Gastrocnemius medialis (tissue), 4 donors: ENCODE results near the gene VTCN1. TPM values are rescaled to one million over a fixed set of nuclear protein-coding genes. Genes with fewer than 3 reads are reported as not detected.

Experiments
- ATAC-seq, 2 donors: fragments of 150-250 bp; one replicate each; pipeline ENCODE4 v1.9.1; 2016
- DNase-seq, 2 donors: peaks; one replicate each; pipeline ENCODE4 v3.0.0-alpha.2; 2019
- H3K27ac ChIP-seq, 4 donors: fragments of 200-600 bp; sonication (generic); 1 replicate in 1 of 4; 2 replicates in 3 of 4; pipeline ENCODE4 v1.5.1; 2016 to 2018; ENCODE audit warnings: mild to moderate bottlenecking in 2 of 4, moderate library complexity in 1 of 4
- H3K27me3 ChIP-seq, 3 donors: fragments of 200-600 bp; sonication (generic) in 2 of 3; 1 replicate in 1 of 3; 2 replicates in 2 of 3; pipeline versions ENCODE4 v1.5.1 to v1.6.0; 2016 to 2019; ENCODE audit warnings: mild to moderate bottlenecking in 1 of 3, moderate library complexity in 1 of 3
- H3K36me3 ChIP-seq, 2 donors: fragments of 200-600 bp; sonication (generic) in 1 of 2; one replicate each; pipeline ENCODE4 v1.5.1; 2017 to 2018
- H3K4me1 ChIP-seq, 2 donors: fragments of 200-600 bp; sonication (generic) in 1 of 2; one replicate each; pipeline ENCODE4 v1.5.1; 2016 to 2017; ENCODE audit warnings: mild to moderate bottlenecking in 2 of 2
- H3K4me3 ChIP-seq, 4 donors: fragments of 200-600 bp; sonication (generic) in 3 of 4; 1 replicate in 1 of 4; 2 replicates in 3 of 4; pipeline ENCODE4 v1.5.1; 2016 to 2019; ENCODE audit warnings: mild to moderate bottlenecking in 2 of 4
- H3K9me3 ChIP-seq, 3 donors: fragments of 200-600 bp; sonication (generic) in 2 of 3; 1 replicate in 1 of 3; 2 replicates in 2 of 3; pipeline ENCODE4 v1.5.1; 2016 to 2019
- POLR2A ChIP-seq, 2 donors: fragments of 450-650 bp; IDR thresholded peaks; one replicate each; pipeline ENCODE4 v1.6.1; 2017; ENCODE audit warnings: antibody characterized with exemption in 2 of 2, mild to moderate bottlenecking in 2 of 2, moderate library complexity in 2 of 2
- in situ Hi-C, 4 donors: fragments of 200-750 bp; cut with MboI; loops; one replicate each; pipeline versions ENCODE4 v1.15.0 to v1.8.0; 2017; ENCODE audit warnings: low sequenced_read_pairs in 4 of 4
- intact Hi-C: fragments of 100-400 bp; cut with DNase I; formaldehyde crosslinking; loops from one replicate; pipeline ENCODE4 v1.15.1; 2023; ENCODE audit warnings: low total_unique reads
- microRNA counts, 2 donors: library from miRNA; unstranded; fragments of <30 nt; microRNA quantifications; one replicate each; lab custom pipeline; 2016
- microRNA-seq, 2 donors: library from miRNA; unstranded; fragments of <30 nt; microRNA quantifications; one replicate each; pipeline ENCODE4, GENCODE V29; 2016; ENCODE audit warnings: borderline replicate concordance in 2 of 2
- total RNA-seq, 4 donors: library from RNA; depleted of rRNA; stranded (reverse); fragments of >200 nt; gene quantifications; one replicate each; pipeline versions ENCODE4 v1.1.0 to v1.2.3, GENCODE V29; 2016
- TF ChIP-seq, protein P1 (sequence below), 5 experiments: fragments of 450-650 bp in 3 of 5; fragments of 200-600 bp in 2 of 5; sonication (generic) in 2 of 5; IDR thresholded peaks in 4 of 5; conservative IDR thresholded peaks in 1 of 5; 1 replicate in 4 of 5; 2 replicates in 1 of 5; pipeline ENCODE4 v1.5.1; 2016 to 2019; ENCODE audit warnings: antibody characterized with exemption in 5 of 5, mild to moderate bottlenecking in 3 of 5, moderate library complexity in 3 of 5

VTCN1 gene
- total RNA-seq, 4 donors from 2014 or later = not detected

DNA sequence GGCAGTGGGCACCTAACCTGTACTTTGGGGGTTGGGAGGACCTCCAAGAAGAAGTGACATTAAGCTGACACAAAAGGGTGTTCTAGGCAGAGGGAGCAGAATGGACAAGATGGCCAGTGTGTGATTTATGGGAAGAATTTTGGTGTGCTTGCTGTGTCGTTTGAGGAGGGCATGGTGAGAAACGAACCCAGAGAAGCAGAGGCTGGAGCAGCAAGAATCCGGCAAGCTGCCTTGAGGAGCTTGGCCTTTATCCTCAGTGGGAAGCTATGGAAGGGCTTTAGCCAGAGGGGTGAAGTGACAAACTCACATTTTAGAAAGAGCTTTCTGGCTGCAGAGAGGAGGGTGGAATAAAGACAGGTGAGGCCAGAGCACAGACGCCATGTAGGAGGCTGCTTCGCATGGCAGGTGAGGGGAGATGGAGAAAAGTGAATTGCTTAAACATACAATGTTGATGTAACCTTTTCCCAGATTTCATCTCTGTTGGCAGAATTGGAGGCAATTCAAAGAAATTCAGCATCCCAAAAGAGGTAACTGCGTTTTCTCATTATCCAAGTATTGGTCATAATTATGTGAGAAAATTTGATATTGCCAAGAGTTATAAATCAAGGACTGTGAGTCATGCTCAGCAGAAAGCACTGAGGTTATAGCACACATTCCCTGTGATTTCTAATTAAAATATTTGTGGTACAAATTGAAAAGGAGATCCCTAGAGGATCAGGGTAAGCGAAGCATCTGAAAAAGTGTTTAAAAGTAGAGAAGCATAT lies 115.7 kb downstream of the VTCN1 start:
- Histone ChIP-seq H3K4me1 (peaks cover 27 to 56% of the 10 kb centered on the region in 2 donors), H3K27me3 (no peaks in the 10 kb centered on the region), H3K9me3 (no peaks in the 10 kb centered on the region), H3K4me3 (no peak overlapping the region), H3K36me3 (no peaks in the 10 kb centered on the region), H3K27ac (peak overlapping the region; percentile 93 to 96 (median 94))
- ATAC-seq = no peak
- DNase-seq = no peak
- in situ Hi-C loops (no loop called here), intact Hi-C loops (loop anchor here (2.0 to 10.0 kb wide), 3 partner anchors 26 to 590 kb away; partner anchors contain the start of genes TENT5C and TRIM45)
- no peak for TF ChIP-seq POLR2A (IDR thresholded peaks at IDR 0.05)
- TF ChIP-seq, protein P1, sequence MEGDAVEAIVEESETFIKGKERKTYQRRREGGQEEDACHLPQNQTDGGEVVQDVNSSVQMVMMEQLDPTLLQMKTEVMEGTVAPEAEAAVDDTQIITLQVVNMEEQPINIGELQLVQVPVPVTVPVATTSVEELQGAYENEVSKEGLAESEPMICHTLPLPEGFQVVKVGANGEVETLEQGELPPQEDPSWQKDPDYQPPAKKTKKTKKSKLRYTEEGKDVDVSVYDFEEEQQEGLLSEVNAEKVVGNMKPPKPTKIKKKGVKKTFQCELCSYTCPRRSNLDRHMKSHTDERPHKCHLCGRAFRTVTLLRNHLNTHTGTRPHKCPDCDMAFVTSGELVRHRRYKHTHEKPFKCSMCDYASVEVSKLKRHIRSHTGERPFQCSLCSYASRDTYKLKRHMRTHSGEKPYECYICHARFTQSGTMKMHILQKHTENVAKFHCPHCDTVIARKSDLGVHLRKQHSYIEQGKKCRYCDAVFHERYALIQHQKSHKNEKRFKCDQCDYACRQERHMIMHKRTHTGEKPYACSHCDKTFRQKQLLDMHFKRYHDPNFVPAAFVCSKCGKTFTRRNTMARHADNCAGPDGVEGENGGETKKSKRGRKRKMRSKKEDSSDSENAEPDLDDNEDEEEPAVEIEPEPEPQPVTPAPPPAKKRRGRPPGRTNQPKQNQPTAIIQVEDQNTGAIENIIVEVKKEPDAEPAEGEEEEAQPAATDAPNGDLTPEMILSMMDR (IDR thresholded peaks at IDR 0.05 in 4 of 5, conservative IDR thresholded peaks at IDR 0.05 in 1 of 5) = no peak

DNA sequence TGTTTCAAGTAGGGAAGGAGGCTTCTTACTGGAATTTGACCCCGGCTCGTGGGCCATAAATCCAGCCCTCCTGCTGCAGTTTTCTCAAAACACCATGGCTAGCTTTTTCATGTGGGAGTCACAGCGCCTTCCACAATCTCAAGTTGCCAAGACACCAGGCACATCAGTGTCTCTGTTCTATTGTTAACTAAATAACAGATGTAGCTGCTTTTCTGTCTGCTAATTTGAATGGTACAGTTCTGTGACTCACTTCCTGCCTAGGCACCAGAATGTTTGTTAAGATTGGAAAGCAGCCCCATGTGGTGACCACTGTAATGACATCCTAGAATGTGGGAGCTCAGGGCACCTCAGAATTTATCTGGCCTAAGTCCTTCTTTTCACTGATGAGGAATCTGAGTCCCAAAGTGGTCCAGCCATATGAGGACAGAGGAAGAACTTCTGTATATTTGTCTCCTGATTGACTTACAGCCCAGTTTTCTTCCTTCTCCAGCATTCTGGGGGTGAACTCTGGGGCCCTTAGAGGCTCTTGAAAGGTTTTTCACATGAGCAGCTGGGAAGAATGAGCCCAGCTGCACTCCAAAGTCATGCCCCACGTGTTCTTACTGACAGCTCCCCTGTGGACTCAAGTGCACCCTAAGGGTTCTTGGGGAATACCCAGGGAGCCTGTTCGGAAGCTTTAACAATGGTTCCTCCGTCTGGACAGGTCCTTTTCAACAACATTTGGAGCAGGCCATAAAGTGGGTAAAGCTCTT lies 116.7 kb downstream of the VTCN1 start:
- TF ChIP-seq, protein P1 (IDR thresholded peaks at IDR 0.05 in 4 of 5, conservative IDR thresholded peaks at IDR 0.05 in 1 of 5) = peak in 3 of 5 experiments; percentile 13 to 32 (median 26)
- no peak for TF ChIP-seq POLR2A (IDR thresholded peaks at IDR 0.05)
- Histone ChIP-seq H3K27me3 (no peaks in the 10 kb centered on the region), H3K9me3 (no peaks in the 10 kb centered on the region), H3K4me1 (peaks cover 27 to 56% of the 10 kb centered on the region in 2 donors), H3K4me3 (no peak overlapping the region), H3K36me3 (no peaks in the 10 kb centered on the region), H3K27ac (peak overlapping the region; percentile 93 to 96 (median 94))
- intact Hi-C loops (loop anchor here (2.0 to 10.0 kb wide), 3 partner anchors 27 to 591 kb away; partner anchors contain the start of genes TENT5C and TRIM45), in situ Hi-C loops (no loop called here)
- ATAC-seq (peak in 1 of 2 donors; percentile 37), DNase-seq (no peak)

MicroRNA genes within 50 kb of the gene (microRNA counts, 767-probe panel; counts per million panel counts)
- microRNA hsa-miR-942 (lab: Ali Mortazavi, UCI) = 356 to 448 counts per million in 2 donors

Small RNA genes lying within 50 kb of the gene (microRNA-seq; reads per million reads assigned to microRNA genes)
- 13.0 to 20.5 reads per million in 2 donors for gene MIR942

Other genes starting within 250 kb of the VTCN1 start
- gene CD101, start 209.2 kb downstream of the VTCN1 start, total RNA-seq = under 1 TPM in 1 of 4 donors, not detected in 3; 0.10 TPM
- gene TTF2, start 150.6 kb downstream of the VTCN1 start, total RNA-seq = 10 to 100 TPM in 3 of 4 donors, 1 to 10 TPM in 1; 9.7 to 15.2 (median 12.2) TPM
- 1 to 10 TPM; 2.4 to 9.4 (median 5.2) TPM for gene TRIM45, start 89.2 kb downstream of the VTCN1 start, total RNA-seq
- gene MAN1A2, start 156.5 kb upstream of the VTCN1 start, total RNA-seq = 10 to 100 TPM; 14.9 to 37.0 (median 28.3) TPM